ENCODE measurements around the gene DKKL1.

DNA sequence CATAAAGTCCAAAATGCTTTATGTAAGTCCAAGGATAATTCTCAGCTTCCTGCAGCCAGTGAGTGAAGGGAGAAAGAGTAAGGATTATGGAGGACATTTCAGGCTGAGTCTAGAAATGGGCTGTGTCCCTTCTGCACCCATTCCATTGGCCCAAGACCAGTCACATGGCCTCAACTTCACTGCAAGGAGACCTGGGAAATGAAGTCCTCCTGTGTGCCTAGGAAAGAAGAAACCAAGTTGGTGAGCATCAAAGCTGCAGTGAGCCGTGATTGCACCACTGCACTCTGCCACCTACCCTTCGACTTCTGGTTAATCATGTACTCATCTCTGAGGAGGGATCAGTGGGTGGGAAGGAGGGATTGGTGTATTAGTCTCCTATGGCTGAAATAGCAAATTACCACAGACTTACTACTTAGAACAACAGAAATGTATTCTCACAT is 32.0 kb upstream of the DKKL1 start:
- TF ChIP-seq EZH2 (IDR thresholded peaks at IDR 0.05; ENCODE audit: low read length), result no peak
- TF ChIP-seq, protein P1, sequence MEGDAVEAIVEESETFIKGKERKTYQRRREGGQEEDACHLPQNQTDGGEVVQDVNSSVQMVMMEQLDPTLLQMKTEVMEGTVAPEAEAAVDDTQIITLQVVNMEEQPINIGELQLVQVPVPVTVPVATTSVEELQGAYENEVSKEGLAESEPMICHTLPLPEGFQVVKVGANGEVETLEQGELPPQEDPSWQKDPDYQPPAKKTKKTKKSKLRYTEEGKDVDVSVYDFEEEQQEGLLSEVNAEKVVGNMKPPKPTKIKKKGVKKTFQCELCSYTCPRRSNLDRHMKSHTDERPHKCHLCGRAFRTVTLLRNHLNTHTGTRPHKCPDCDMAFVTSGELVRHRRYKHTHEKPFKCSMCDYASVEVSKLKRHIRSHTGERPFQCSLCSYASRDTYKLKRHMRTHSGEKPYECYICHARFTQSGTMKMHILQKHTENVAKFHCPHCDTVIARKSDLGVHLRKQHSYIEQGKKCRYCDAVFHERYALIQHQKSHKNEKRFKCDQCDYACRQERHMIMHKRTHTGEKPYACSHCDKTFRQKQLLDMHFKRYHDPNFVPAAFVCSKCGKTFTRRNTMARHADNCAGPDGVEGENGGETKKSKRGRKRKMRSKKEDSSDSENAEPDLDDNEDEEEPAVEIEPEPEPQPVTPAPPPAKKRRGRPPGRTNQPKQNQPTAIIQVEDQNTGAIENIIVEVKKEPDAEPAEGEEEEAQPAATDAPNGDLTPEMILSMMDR (optimal IDR thresholded peaks at IDR 0.05 in 1 of 3, IDR thresholded peaks at IDR 0.05 in 1 of 3, conservative IDR thresholded peaks at IDR 0.05 in 1 of 3; ENCODE audit: extremely low read depth in 1 of 3, insufficient read depth in 2 of 3, low read length in 3 of 3), result no peak

Data from keratinocyte (primary cell).